Glomerular endothelial cell (primary cell): Measurements from ENCODE around the gene TPPP. TPM values are rescaled to one million over a fixed set of nuclear protein-coding genes. Genes with fewer than 3 reads are reported as not detected.
"Not testable (repeated sequence)": the region's sequence is repeated elsewhere in the genome, so short reads cannot be mapped to it uniquely, and the experiment has no call there.

Source experiments
- DNase-seq: peaks from one replicate; pipeline ENCODE4 v3.0.0-alpha.2; 2011; ENCODE audit warnings: low read depth, low spot score; ENCODE audit errors: extremely low read depth
- total RNA-seq: library from RNA; depleted of rRNA; stranded (reverse); fragments of >200 nt; gene quantifications from 2 replicates; pipeline ENCODE4 v1.2.3, GENCODE V29; 2015

Gene TPPP
- total RNA-seq, 1 donor from 2014 or later = 0.58 TPM

- not testable (repeated sequence) for DNase-seq
These were observed 13.8 kb downstream of the TPPP start for GRCh38 chr5:679166-679895.

GRCh38 chr5:678521-678920 lies 14.6 kb downstream of the TPPP start:
- DNase-seq = not testable (repeated sequence)

DNA sequence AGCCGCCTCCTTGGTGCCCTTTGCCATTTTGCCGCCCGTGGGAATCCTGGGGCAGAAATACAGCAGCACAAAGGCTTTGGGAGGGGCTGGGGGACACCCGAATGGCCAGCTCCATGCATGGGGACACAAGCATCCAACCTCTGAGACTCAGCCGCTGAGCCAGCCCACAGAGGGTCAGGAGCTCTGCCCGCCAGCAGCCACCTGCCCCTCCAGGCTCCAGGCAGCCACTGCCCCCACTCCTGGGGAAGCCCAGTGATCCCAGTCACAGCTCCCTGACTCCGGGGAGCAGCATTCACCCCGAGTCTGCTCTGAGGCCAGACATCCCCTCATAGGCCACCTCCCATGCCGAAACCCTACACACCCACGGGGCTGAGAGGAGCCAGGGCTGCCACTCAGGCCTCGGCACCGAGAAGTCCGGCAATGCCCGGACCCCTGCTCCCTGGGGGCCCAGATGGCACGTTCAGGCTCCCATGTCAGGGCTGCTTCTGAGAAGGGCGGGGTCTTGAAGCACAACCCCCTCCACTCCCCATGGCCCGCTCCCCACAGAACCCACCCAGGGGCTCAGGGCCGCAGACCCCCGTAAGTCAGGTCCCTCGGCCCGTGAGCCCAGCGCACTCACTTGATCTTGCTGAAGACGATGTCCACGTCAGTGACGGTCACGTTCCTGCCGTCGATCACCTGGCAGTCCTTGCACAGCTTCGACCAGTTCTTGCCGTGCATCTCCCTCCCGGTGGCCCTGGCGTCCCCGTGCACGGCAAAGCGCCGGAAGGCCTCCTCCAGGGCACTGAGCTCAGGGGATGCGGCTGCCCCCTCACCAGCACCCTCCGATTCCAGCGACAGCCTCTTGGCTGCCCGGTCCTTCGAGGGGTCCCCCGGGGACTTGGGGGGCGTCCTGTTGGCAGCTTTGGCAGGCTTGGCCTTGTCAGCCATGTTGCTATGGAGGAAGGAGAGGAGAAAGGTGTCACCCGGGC lies 15.7 kb downstream of the TPPP start:
- no peak for DNase-seq

- DNase-seq = no peak
These were observed 16.5 kb downstream of the TPPP start for GRCh38 chr5:676699-677076.

DNA sequence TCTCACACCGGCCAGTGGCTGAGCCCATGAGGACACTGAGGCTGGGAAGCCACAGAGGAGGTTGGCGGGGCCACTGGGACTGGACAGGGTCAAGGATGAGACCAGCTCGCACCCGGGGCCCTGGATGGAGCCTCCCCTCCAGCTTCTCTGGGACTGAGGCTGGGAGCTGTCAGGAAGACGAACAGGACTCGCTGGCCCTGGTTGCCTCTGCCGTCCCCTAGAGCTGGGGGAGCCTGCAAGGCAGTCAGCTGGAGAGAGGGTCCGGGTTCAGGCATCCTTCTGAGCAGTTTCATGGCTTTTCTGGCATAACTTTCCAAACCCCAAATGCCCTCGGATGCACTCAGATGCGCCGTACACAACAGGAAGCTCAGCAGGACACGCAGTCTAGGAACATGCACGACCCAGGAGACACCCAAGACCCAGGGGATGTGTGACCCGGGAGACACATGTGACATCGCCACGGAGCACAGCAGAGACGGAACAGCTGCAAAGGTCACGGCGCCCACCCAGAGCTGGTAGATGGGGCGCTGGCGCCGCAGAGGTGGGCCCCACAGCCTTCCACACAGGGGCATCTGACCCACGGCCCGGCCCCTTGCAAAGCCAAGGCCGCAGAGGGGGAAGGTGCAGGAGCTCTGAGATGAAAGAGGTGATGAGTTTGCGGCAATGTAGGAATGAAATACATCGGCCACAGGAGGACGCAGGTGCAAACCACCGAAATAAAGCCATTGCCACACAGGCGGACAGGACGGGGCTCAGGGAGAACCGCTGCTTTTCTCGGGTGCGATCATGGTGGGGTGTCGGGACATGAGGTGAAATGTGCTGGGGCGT lies 17.1 kb downstream of the TPPP start:
- no peak for DNase-seq

DNA sequence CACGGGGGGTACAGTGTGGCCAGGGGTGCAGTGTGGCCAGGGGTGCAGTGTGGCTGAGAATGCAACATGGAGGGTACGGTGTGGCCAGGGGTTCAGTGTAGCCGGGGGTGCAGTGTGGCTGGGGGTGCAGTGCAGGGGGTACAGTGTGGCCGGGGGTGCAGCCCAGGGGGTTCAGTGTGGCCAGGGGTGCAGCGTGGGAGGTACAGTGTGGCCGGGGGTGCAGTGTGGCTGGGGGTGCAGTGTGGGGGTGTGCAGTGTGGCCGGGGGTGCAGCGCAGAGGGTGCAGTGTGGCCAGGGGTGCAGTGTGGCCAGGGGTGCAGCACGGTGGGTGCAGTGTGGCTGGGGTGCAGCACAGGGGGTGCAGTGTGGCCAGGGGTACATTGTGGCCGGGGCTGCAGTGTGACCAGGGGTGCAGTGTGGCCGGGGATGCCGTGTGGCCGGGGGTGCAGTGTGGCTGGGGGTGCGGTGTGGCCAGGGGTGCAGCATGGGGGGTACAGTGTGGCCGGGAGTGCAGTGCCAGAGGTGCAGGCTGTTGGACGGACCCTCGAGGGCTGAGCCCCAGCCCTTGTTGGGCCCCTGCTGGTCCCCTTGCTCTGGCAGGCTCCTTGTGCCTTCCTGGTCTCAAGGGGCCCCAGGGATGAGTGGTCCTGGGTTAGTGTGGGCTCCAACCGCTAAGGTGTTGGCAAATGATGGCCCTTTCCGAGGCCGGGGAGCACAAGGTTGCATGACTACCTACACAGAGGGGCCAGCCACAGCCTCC lies 17.9 kb downstream of the TPPP start:
- DNase-seq = no peak

DNA sequence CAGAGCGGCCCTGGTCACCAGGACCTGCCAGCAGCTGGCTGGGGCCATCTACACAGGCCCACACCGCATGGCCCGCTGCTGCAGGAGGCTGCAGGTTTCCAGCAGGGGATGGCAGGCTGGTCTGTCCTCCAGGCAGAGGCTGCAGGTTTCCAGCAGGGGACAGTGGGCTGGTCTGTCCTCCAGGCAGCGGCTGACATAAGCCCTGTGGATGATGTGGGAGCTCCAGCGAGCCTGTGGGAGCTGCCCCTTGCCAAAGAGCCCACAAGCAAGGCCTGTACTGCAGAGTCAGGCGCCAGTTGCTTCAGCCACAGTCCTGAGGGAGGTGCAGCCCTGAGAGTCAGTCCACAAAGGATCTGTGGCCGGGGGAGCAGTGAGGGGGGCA lies 18.5 kb downstream of the TPPP start:
- no peak for DNase-seq

DNA sequence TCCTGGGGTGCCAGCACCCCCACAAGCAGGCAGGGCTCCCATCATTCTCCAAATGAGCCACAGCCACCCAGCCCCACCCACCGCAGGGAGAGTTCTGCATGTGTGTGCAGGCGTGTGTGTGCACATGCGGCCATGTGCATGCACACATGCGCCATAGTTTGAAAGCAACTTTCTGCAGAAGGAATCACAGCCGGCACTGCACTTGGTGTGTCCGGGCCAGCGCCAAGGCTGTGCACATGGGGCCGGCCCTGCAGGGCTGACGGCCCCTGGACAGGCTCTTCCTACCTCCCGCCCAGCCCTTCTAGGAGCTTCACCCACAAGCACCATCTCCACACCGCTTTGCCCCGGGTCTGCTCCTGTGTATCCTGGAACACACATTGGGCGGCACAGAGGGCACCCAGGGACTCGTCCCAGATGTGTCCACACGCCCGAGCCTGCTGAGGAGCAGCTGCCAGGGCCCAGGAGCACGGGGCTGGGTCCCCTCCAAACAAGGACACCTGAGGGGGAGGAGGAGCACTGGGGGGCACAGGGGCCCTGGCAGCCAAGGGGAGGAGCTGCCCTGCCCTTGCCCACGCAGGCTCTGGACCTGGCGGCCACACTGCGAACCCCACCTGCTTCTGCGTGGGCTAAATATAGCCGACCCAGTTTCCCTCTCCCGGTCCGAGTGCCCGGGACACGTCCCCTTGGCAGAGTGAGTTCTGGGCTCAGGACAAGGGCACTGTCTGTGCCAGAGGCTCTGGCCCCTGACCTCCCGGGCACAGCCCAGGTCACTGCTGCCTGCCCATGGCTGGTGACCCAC lies 19.1 kb downstream of the TPPP start:
- DNase-seq = no peak

DNA sequence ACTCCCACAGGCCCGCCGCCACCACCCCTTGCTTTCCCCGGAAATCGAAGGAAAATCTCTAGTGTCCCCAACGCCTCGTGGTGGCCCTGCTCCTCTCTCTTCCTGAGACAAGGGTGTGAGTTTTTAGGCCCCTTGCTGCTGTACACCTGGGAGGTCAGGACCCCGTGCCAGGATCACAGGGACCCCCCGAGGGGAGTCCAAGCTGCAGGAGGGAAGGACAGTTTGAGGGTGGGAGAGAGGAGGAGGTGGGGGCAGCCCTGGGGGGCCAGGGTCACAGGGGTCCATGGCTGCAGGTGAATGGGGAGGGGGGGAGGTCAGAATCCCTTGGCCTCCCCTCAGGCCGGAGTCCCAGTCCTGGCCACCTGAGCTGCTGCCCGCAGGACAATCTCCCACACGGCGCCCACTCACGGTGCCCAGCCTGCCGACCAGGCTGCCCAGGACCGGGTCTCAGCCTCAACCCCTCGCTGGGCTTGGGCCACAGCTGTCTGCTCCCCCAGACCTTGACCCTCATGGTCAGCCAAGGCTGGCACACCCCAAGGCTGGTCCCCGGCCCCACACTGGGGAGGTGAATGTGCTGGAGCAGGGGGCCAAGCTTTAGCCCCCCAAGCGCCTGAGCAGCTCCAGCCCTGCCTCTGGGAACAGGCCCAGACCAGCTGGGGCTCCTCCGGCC lies 19.9 kb downstream of the TPPP start:
- DNase-seq = no peak

DNA sequence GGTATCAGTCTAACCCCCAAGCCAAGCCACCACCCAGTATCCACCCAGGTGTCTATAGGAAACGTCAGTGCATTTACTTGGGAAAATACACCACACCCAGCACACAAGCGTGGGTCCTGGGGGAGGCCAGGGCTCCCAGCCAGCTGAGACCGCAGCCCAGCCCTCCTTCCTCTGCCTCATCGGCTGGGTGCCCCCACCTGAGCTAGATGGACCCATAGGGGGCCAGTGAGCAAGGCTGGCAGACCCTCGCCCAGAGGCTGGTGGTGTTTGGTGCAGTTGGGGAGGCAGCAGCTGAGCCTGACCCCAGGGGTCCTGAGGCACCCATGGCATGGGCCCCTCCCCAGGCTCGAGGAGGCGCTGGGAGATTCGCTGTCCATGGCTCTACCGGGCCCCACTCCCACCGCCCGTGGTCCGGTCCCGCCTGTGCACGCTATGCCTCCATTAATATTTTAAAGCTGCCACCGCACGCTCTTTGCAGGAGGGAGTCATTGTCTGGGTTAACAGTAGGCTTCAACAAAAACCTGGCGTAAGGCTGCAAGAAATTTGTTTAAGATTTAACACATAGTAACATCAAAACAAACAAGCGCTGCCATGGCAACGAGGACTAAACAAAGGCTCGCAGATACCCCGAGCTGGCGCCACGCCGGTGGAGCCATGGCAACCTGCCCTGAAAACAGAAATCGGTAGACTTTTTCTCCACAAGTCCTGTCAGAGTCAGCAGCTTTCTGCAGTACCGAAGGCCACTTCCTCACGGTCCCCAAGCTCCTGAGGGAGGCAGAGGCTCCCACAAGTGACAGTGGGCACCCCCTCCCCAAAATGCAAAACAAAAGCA lies 20.6 kb downstream of the TPPP start:
- DNase-seq = peak; percentile 79

GRCh38 chr5:671459-672328 lies 21.5 kb downstream of the TPPP start:
- DNase-seq = no peak

- no peak for DNase-seq
These were observed 22.5 kb downstream of the TPPP start for GRCh38 chr5:670396-671270.

DNA sequence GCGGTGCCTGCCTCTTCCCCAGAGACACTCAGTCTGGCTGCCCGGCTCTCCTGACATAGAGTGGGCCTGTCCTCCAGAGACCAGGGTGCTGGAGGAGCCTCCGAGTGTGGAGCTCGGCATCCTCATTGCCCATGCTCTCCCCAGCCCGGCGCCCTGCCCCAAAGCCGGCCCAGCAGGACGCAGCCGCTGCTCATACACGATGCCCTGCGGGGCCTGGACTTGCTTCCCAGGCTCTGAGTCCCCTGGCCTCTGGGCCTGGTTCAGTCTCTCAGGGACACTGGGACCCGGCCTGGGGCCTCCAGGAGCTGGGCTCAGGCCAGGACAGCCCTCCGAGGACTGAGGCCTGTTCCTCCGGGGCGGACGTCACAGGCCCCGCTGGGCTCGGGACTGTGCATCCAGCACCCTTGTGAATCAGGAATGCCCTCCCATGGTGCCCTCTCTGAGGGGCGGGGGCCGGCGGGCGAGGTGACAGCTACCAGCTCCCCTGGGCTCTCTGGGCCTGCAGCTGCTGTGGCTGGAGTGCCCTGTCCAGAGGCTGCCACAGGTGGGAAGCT lies 23.2 kb downstream of the TPPP start:
- DNase-seq = no peak

DNA sequence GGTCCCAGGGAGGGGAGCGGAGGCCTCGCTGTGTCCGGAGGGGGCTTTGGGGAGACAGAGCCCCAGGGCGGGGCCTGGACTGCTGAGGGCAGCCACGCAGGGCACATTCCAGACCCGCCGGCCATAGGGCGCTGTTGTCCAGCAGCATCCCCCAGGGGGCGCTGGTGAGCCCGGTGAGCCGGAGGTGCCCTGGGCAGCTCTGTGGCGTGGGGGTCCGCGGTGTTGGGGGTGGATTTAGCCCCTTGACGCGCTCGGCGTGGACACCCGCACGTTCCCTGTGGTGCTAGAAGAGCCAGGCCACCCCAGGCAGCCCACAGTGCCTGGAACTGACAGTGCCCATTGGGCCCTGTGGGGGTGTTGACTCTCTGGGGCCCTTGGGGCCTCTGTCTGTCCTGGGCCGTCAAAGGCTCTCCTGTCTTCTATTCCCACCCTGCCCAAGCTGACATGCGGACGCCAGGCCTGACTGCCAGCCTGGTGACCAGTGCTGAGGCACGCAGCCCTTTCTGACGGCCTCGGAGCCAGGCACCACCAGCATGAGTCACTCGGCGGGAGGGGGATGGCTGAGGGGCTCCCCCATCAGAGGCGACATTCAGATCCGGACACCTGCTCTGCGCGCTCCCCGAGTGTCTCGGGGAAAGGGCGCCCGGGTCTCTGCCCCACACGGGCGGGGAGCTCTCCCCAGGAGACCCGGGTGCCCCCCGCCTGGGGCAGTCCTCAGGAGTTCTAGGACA lies 23.9 kb downstream of the TPPP start:
- no peak for DNase-seq

DNA sequence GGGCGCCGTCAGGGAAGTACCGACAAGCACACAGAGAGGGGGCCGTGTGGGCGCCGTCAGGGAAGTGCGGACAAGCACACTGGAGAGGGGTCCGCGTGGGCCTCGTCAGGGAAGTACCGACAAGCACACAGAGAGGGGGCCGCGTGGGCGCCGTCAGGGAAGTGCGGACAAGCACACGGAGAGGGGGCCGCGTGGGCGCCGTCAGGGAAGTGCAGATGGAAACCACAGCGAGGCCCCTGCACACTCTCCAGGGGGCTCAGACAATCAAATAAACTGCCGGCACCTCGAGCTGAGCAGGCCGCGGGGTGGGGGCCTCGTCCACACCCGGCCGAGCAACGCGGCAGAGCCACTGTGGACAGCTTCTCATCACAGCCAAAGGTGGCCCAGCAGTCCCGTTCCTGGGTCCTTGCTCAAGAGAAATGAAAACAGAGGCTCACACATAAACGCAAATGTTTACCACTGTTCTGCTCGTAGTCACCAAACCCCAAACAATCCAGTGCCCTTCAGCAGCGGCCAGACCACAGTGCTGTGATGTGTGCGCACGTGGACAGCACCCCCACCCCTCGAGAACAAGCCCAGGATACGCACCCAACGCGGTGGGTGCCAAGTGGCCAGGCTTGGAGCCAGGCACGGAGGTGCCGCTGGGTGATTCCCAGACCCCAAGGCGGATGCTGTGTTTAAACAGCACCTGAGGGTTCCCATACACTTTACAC lies 24.7 kb downstream of the TPPP start:
- DNase-seq = no peak
